HepG2 (cell line): ENCODE measurements around the gene SUSD6. TPM values are rescaled to one million over a fixed set of nuclear protein-coding genes. Genes with fewer than 3 reads are reported as not detected.

Experiments used
- CBFB ChIP-seq: sonication (generic); formaldehyde crosslinking; IDR thresholded peaks from 2 replicates; pipeline ENCODE4 v1.4.0; 2020; ENCODE audit warnings: missing genetic modification reagents
- GTF3A ChIP-seq: sonication (generic); formaldehyde crosslinking; conservative IDR thresholded peaks from 2 replicates; pipeline ENCODE4 v1.4.0; 2020; ENCODE audit warnings: mild to moderate bottlenecking, missing genetic modification reagents
- MAZ ChIP-seq, 2 experiments: sonication (generic) in 1 of 2; formaldehyde crosslinking in 1 of 2; IDR thresholded peaks; 2 replicates each; pipeline versions ENCODE4 v1.5.0 to v1.6.1; 2012 to 2020; ENCODE audit warnings: low read depth in 2 of 2, mild to moderate bottlenecking in 2 of 2, borderline replicate concordance in 1 of 2, improper control_type of control experiment in 1 of 2, low read length in 1 of 2, missing genetic modification reagents in 1 of 2, moderate library complexity in 1 of 2
- NFE2L2 ChIP-seq: fragments of 150-350 bp; IDR thresholded peaks from 2 replicates; pipeline ENCODE4 v1.6.1; 2014; ENCODE audit warnings: low read length
- PCBP1 ChIP-seq: fragments of 200-400 bp; formaldehyde crosslinking; IDR thresholded peaks from 2 replicates; pipeline ENCODE4 v1.6.1; 2017; ENCODE audit warnings: mild to moderate bottlenecking, low read depth, low read length, borderline replicate concordance
- RFX5 ChIP-seq: IDR thresholded peaks from 2 replicates; pipeline ENCODE4 v1.6.1; 2011; ENCODE audit warnings: low read depth, low read length, improper control_type of control experiment
- SP4 ChIP-seq: sonication (generic); formaldehyde crosslinking; IDR thresholded peaks from 2 replicates; pipeline ENCODE4 v1.8.1; 2023; ENCODE audit warnings: mild to moderate bottlenecking, missing genetic modification reagents
- TOE1 ChIP-seq: sonication (generic); formaldehyde crosslinking; IDR thresholded peaks from 2 replicates; pipeline ENCODE4 v1.4.0; 2020; ENCODE audit warnings: mild to moderate bottlenecking, missing genetic modification reagents
- ZBED4 ChIP-seq: sonication (generic); formaldehyde crosslinking; IDR thresholded peaks from 2 replicates; pipeline ENCODE4 v1.4.0; 2020; ENCODE audit warnings: missing genetic modification reagents, borderline replicate concordance
- ZNF296 ChIP-seq: sonication (generic); formaldehyde crosslinking; conservative IDR thresholded peaks from 2 replicates; pipeline ENCODE4 v1.5.0; 2020; ENCODE audit warnings: mild to moderate bottlenecking, missing genetic modification reagents
- ZNF781 ChIP-seq: sonication (generic); formaldehyde crosslinking; IDR thresholded peaks from 2 replicates; pipeline ENCODE4 v1.5.1; 2020; ENCODE audit warnings: borderline replicate concordance, mild to moderate bottlenecking, missing genetic modification reagents; ENCODE audit errors: not compliant biosample characterization
- ZSCAN22 ChIP-seq: sonication (generic); formaldehyde crosslinking; IDR thresholded peaks from 2 replicates; pipeline ENCODE4 v1.4.0; 2020; ENCODE audit warnings: mild to moderate bottlenecking, missing genetic modification reagents
- polyA plus RNA-seq, 8 experiments: library from polyadenylated mRNA; depleted of rRNA in 3 of 8; stranded (reverse) in 7 of 8; unstranded in 1 of 8; fragments of >200 nt; fragmentation: Illumina TruSeq in 4 of 8; extraction: Trizol in 4 of 8; gene quantifications; 2 replicates each; pipeline versions ENCODE4 v1.2.1 to v1.2.3, GENCODE V29; 2011 to 2016; ENCODE audit warnings: low read depth in 4 of 8, missing spikeins in 1 of 8, mixed read lengths in 1 of 8; ENCODE audit not compliant: insufficient read depth in 1 of 8
- total RNA-seq, 5 experiments: library from RNA; depleted of rRNA; stranded (reverse); fragments of >200 nt; fragmentation: Illumina TruSeq; extraction: Trizol; gene quantifications; 2 replicates each; pipeline ENCODE4 v1.2.3, GENCODE V29; 2016; ENCODE audit warnings: low read depth in 1 of 5
- TF ChIP-seq, protein P1 (sequence below): sonication (generic); formaldehyde crosslinking; IDR thresholded peaks from 2 replicates; pipeline ENCODE4 v1.5.0; 2020; ENCODE audit warnings: missing genetic modification reagents
- TF ChIP-seq, protein P2 (sequence below): sonication (generic); formaldehyde crosslinking; IDR thresholded peaks from 2 replicates; pipeline ENCODE4 v1.8.1; 2022; ENCODE audit warnings: low read depth, mild to moderate bottlenecking, missing genetic modification reagents
- TF ChIP-seq, protein P3 (sequence below): sonication (generic); formaldehyde crosslinking; IDR thresholded peaks from 2 replicates; pipeline ENCODE4 v1.4.0; 2020; ENCODE audit warnings: missing genetic modification reagents, mild to moderate bottlenecking, borderline replicate concordance
- TF ChIP-seq, protein P4 (sequence below): sonication (generic); formaldehyde crosslinking; IDR thresholded peaks from 2 replicates; pipeline ENCODE4 v1.4.0; 2020; ENCODE audit warnings: missing genetic modification reagents

SUSD6 gene
- total and polyA plus RNA-seq, 2 of the 13 experiments (the other 11 are each of a cell fraction or from before 2014, with no cell fraction given), result 7.2 to 7.4 TPM

- TF ChIP-seq, protein P1, sequence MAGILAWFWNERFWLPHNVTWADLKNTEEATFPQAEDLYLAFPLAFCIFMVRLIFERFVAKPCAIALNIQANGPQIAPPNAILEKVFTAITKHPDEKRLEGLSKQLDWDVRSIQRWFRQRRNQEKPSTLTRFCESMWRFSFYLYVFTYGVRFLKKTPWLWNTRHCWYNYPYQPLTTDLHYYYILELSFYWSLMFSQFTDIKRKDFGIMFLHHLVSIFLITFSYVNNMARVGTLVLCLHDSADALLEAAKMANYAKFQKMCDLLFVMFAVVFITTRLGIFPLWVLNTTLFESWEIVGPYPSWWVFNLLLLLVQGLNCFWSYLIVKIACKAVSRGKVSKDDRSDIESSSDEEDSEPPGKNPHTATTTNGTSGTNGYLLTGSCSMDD (CRISPR knock-in tag), result no peak
- TF ChIP-seq, protein P2, sequence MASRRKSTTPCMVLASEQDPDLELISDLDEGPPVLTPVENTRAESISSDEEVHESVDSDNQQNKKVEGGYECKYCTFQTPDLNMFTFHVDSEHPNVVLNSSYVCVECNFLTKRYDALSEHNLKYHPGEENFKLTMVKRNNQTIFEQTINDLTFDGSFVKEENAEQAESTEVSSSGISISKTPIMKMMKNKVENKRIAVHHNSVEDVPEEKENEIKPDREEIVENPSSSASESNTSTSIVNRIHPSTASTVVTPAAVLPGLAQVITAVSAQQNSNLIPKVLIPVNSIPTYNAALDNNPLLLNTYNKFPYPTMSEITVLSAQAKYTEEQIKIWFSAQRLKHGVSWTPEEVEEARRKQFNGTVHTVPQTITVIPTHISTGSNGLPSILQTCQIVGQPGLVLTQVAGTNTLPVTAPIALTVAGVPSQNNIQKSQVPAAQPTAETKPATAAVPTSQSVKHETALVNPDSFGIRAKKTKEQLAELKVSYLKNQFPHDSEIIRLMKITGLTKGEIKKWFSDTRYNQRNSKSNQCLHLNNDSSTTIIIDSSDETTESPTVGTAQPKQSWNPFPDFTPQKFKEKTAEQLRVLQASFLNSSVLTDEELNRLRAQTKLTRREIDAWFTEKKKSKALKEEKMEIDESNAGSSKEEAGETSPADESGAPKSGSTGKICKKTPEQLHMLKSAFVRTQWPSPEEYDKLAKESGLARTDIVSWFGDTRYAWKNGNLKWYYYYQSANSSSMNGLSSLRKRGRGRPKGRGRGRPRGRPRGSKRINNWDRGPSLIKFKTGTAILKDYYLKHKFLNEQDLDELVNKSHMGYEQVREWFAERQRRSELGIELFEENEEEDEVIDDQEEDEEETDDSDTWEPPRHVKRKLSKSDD (CRISPR knock-in tag), result peak; percentile 66; the same call in 1 of the 2 replicates
- TF ChIP-seq, protein P3, sequence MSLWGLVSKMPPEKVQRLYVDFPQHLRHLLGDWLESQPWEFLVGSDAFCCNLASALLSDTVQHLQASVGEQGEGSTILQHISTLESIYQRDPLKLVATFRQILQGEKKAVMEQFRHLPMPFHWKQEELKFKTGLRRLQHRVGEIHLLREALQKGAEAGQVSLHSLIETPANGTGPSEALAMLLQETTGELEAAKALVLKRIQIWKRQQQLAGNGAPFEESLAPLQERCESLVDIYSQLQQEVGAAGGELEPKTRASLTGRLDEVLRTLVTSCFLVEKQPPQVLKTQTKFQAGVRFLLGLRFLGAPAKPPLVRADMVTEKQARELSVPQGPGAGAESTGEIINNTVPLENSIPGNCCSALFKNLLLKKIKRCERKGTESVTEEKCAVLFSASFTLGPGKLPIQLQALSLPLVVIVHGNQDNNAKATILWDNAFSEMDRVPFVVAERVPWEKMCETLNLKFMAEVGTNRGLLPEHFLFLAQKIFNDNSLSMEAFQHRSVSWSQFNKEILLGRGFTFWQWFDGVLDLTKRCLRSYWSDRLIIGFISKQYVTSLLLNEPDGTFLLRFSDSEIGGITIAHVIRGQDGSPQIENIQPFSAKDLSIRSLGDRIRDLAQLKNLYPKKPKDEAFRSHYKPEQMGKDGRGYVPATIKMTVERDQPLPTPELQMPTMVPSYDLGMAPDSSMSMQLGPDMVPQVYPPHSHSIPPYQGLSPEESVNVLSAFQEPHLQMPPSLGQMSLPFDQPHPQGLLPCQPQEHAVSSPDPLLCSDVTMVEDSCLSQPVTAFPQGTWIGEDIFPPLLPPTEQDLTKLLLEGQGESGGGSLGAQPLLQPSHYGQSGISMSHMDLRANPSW (CRISPR knock-in tag), result no peak
- TF ChIP-seq ZNF296 (CRISPR knock-in tag) (no peak), NFE2L2 (no peak), SP4 (CRISPR knock-in tag) (0 out of 2 replicates have a peak, but pooled peaks have one; percentile 42), PCBP1 (no peak), ZNF781 (CRISPR knock-in tag) (no peak), RFX5 (no peak), CBFB (CRISPR knock-in tag) (no peak), MAZ (IDR thresholded peaks at IDR 0.05; ENCODE audit: borderline replicate concordance, low read depth, low read length) (peak; percentile 55; the same call in 1 of the 2 replicates), MAZ (CRISPR knock-in tag; IDR thresholded peaks at IDR 0.05; ENCODE audit: low read depth) (peak; percentile 86; the same call in 1 of the 2 replicates), ZBED4 (CRISPR knock-in tag) (peak; percentile 53; the same call in 1 of the 2 replicates), ZSCAN22 (CRISPR knock-in tag) (no peak), GTF3A (CRISPR knock-in tag) (no peak), TOE1 (CRISPR knock-in tag) (no peak)
- TF ChIP-seq, protein P4, sequence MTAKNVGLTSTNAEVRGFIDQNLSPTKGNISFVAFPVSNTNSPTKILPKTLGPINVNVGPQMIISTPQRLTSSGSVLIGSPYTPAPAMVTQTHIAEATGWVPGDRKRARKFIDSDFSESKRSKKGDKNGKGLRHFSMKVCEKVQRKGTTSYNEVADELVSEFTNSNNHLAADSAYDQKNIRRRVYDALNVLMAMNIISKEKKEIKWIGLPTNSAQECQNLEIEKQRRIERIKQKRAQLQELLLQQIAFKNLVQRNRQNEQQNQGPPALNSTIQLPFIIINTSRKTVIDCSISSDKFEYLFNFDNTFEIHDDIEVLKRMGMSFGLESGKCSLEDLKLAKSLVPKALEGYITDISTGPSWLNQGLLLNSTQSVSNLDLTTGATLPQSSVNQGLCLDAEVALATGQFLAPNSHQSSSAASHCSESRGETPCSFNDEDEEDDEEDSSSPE, result 0 out of 2 replicates have a peak, but pooled peaks have one; percentile 32
These were observed 115.5 kb downstream of the SUSD6 start (continued) for GRCh38 chr14:69726761-69727511.
